Peyer's patch (tissue), 4 donors: Measurements from ENCODE around the gene SP140.

Experiments
- CTCF ChIP-seq, 6 experiments: fragments of 450-650 bp in 4 of 6; fragments of 200-600 bp in 2 of 6; sonication (generic) in 1 of 6; IDR thresholded peaks; one replicate each; pipeline ENCODE4 v1.5.1; 2017 to 2019; ENCODE audit warnings: antibody characterized with exemption in 6 of 6, mild to moderate bottlenecking in 3 of 6, moderate library complexity in 1 of 6
- POLR2A ChIP-seq, 2 donors: fragments of 450-650 bp; IDR thresholded peaks; one replicate each; pipeline ENCODE4 v1.5.1; 2017; ENCODE audit warnings: antibody characterized with exemption in 2 of 2, mild to moderate bottlenecking in 2 of 2, moderate library complexity in 2 of 2

GRCh38 chr2:230295192-230295591, 69.7 kb downstream of the SP140 start:
- TF ChIP-seq CTCF (IDR thresholded peaks at IDR 0.05) = no peak
- TF ChIP-seq POLR2A (IDR thresholded peaks at IDR 0.05) = no peak
